Neural progenitor cell (in vitro differentiated cells): Measurements from ENCODE around the gene EFNA5. TPM values are rescaled to one million over a fixed set of nuclear protein-coding genes. Genes with fewer than 3 reads are reported as not detected.

Experiments
- DNase-seq: peaks from one replicate; pipeline ENCODE4 v3.0.0-alpha.2; 2016; ENCODE audit warnings: low spot score
- H2AFZ ChIP-seq: fragments of 200-600 bp; sonication (generic); replicated peaks from 2 replicates; pipeline ENCODE4 v1.6.1; 2016; ENCODE audit warnings: antibody characterized with exemption
- H3F3A ChIP-seq: fragments of 200-600 bp; sonication (generic); 2 replicates; pipeline ENCODE4 v1.6.1; 2016; ENCODE audit warnings: antibody characterized with exemption, low read depth
- H3K27ac ChIP-seq: fragments of 200-600 bp; sonication (generic); 2 replicates; pipeline ENCODE4 v1.5.1; 2016; ENCODE audit warnings: mild to moderate bottlenecking
- H3K27me3 ChIP-seq: fragments of 200-600 bp; sonication (generic); 2 replicates; pipeline ENCODE4 v1.6.1; 2016; ENCODE audit warnings: mild to moderate bottlenecking, moderate library complexity
- H3K36me3 ChIP-seq: fragments of 200-600 bp; sonication (generic); 2 replicates; pipeline ENCODE4 v1.5.1; 2016
- H3K4me1 ChIP-seq: fragments of 200-600 bp; sonication (generic); 2 replicates; pipeline ENCODE4 v1.6.1; 2016; ENCODE audit warnings: mixed run types
- H3K4me2 ChIP-seq: fragments of 200-600 bp; sonication (generic); 2 replicates; pipeline ENCODE4 v1.6.1; 2016
- H3K4me3 ChIP-seq: fragments of 200-600 bp; sonication (generic); 2 replicates; pipeline ENCODE4 v1.5.1; 2016
- H3K79me2 ChIP-seq: fragments of 200-600 bp; sonication (generic); 2 replicates; pipeline ENCODE4 v1.6.1; 2016; ENCODE audit warnings: low read depth
- H3K9ac ChIP-seq: fragments of 200-600 bp; sonication (generic); 2 replicates; pipeline ENCODE4 v1.6.1; 2016
- H3K9me3 ChIP-seq: fragments of 200-600 bp; sonication (generic); 2 replicates; pipeline ENCODE4 v1.5.1; 2016; ENCODE audit warnings: low read depth
- H4K20me1 ChIP-seq: fragments of 200-600 bp; sonication (generic); 2 replicates; pipeline ENCODE4 v1.6.1; 2016; ENCODE audit warnings: low read depth
- H3K27ac Mint-ChIP-seq: 3 replicates; pipeline ENCODE4 v1.8.0; 2021; ENCODE audit warnings: mixed read lengths
- H3K27me3 Mint-ChIP-seq: 2 replicates; pipeline ENCODE4 v1.8.0; 2022; ENCODE audit warnings: low read depth, mild to moderate bottlenecking, inconsistent platforms, moderate library complexity, mixed read lengths; ENCODE audit not compliant: insufficient read depth
- H3K36me3 Mint-ChIP-seq: 3 replicates; pipeline ENCODE4 v1.8.0; 2021; ENCODE audit warnings: mixed read lengths
- H3K4me1 Mint-ChIP-seq: 3 replicates; pipeline ENCODE4 v1.8.0; 2021; ENCODE audit warnings: mixed read lengths
- H3K4me3 Mint-ChIP-seq: 3 replicates; pipeline ENCODE4 v1.8.0; 2021; ENCODE audit warnings: mild to moderate bottlenecking, moderate library complexity, mixed read lengths
- H3K9me3 Mint-ChIP-seq: 3 replicates; pipeline ENCODE4 v1.8.0; 2020; ENCODE audit warnings: mixed read lengths
- EZH2 ChIP-seq: fragments of 200-600 bp; sonication (generic); IDR thresholded peaks from 2 replicates; pipeline ENCODE4 v1.6.1; 2017; ENCODE audit warnings: antibody characterized with exemption, mild to moderate bottlenecking, moderate library complexity
- EZH2phosphoT487 ChIP-seq: fragments of 200-600 bp; sonication (generic); IDR thresholded peaks from 2 replicates; pipeline ENCODE4 v1.6.1; 2017; ENCODE audit warnings: antibody characterized with exemption
- total RNA-seq: library from RNA; depleted of rRNA; stranded (reverse); fragments of >200 nt; gene quantifications from 2 replicates; pipeline ENCODE4 v1.2.3, GENCODE V29; 2015; ENCODE audit warnings: low replicate concordance
- TF ChIP-seq, protein P1 (sequence below): fragments of 200-600 bp; sonication (generic); IDR thresholded peaks from 2 replicates; pipeline ENCODE4 v1.5.1; 2017; ENCODE audit warnings: antibody characterized with exemption, mild to moderate bottlenecking

The EFNA5 gene
- total RNA-seq, 1 donor from 2014 or later: 105 TPM

DNA sequence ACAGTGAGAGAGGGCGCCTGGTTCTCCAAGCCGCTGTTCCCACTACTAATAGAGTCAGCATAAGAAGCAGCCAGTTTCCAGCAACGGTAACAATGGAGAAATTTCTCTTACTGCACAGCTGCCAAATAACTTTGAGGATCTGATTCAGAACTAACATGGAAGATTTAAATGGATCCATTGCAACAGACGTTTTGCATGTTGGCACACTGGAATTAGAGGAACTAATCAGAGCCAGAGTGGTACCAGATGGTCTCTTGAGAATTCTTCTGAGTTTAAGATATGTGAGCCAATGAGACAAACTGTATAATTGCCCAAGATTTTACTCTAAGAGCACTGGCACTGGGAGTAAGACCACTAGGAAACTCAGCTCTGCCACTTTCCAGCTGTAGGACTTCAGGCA, 186.5 kb downstream of the EFNA5 start:
- TF ChIP-seq EZH2phosphoT487 (no peak), EZH2 (no peak)
- TF ChIP-seq, protein P1, sequence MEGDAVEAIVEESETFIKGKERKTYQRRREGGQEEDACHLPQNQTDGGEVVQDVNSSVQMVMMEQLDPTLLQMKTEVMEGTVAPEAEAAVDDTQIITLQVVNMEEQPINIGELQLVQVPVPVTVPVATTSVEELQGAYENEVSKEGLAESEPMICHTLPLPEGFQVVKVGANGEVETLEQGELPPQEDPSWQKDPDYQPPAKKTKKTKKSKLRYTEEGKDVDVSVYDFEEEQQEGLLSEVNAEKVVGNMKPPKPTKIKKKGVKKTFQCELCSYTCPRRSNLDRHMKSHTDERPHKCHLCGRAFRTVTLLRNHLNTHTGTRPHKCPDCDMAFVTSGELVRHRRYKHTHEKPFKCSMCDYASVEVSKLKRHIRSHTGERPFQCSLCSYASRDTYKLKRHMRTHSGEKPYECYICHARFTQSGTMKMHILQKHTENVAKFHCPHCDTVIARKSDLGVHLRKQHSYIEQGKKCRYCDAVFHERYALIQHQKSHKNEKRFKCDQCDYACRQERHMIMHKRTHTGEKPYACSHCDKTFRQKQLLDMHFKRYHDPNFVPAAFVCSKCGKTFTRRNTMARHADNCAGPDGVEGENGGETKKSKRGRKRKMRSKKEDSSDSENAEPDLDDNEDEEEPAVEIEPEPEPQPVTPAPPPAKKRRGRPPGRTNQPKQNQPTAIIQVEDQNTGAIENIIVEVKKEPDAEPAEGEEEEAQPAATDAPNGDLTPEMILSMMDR: no peak
- H3K9ac ChIP-seq: no peak overlapping the region
- no peaks in the 10 kb centered on the region for H3K9me3 ChIP-seq
- H3K27ac Mint-ChIP-seq: no peak overlapping the region
- no peaks in the 10 kb centered on the region for H3K27me3 ChIP-seq
- DNase-seq: no peak
- H3K4me3 Mint-ChIP-seq: no peak overlapping the region
- peak overlapping the region; percentile 40 for H3K4me2 ChIP-seq
- no peaks in the 10 kb centered on the region for H3K9me3 Mint-ChIP-seq
- no peaks in the 10 kb centered on the region for H3K27me3 Mint-ChIP-seq
- peaks cover 100% of the 10 kb centered on the region for H4K20me1 ChIP-seq
- H3F3A ChIP-seq: peaks cover 49% of the 10 kb centered on the region
- peak overlapping the region; percentile 42 for H3K27ac ChIP-seq
- H3K4me1 Mint-ChIP-seq: peaks cover 66% of the 10 kb centered on the region
- H3K4me3 ChIP-seq: no peak overlapping the region
- H2AFZ ChIP-seq: no peak overlapping the region
- peaks cover 100% of the 10 kb centered on the region for H3K79me2 ChIP-seq
- H3K4me1 ChIP-seq: peaks cover 77% of the 10 kb centered on the region
- peaks cover 9% of the 10 kb centered on the region for H3K36me3 Mint-ChIP-seq
- no peaks in the 10 kb centered on the region for H3K36me3 ChIP-seq

DNA sequence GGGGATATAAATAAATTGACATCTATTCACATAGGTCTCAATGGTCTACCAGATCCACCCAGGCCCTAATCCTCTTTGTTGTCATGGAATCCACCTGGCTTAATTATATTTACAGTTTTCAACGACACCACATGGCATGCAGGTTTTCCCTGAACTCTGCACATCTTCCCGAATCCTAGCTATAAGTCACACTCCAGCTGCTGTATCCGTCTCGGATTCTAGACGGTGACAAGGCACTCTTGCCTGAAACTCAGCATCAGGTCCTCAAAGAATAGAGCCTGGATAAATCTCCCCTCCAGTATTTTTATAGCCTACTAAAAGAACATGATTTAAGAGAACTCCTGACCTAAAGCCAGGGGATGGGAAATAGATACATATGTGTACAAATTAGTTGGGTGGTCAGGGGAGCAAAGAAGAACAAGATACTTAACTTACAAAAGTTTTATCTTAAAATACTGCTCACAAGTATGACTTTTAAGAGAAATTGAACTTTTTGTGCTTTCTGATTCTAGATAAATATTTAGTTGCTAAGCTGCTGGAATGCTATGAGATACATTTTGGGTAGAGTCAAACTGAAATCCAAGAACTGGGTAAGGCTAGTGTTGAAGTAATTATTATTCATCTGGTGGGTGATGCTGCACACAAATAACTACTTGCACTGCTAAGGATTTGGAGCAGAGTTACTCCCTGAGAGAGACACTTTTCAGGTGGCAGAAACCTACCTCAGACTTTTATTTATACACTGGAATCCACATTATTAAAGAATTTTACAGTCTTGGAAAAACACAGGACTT, 187.3 kb downstream of the EFNA5 start:
- no peaks in the 10 kb centered on the region for H3K27me3 Mint-ChIP-seq
- peak overlapping the region; percentile 40 for H3K4me2 ChIP-seq
- H3K4me3 Mint-ChIP-seq: no peak overlapping the region
- H3K9ac ChIP-seq: no peak overlapping the region
- peaks cover 100% of the 10 kb centered on the region for H4K20me1 ChIP-seq
- peak overlapping the region; percentile 42 for H3K27ac ChIP-seq
- peaks cover 9% of the 10 kb centered on the region for H3K36me3 Mint-ChIP-seq
- H3K9me3 ChIP-seq: no peaks in the 10 kb centered on the region
- no peaks in the 10 kb centered on the region for H3K27me3 ChIP-seq
- TF ChIP-seq EZH2phosphoT487 (no peak), EZH2 (no peak)
- TF ChIP-seq, protein P1: no peak
- peaks cover 85% of the 10 kb centered on the region for H3K4me1 ChIP-seq
- DNase-seq: peak; percentile 46
- peaks cover 68% of the 10 kb centered on the region for H3K4me1 Mint-ChIP-seq
- H2AFZ ChIP-seq: no peak overlapping the region
- peaks cover 100% of the 10 kb centered on the region for H3K79me2 ChIP-seq
- H3F3A ChIP-seq: peaks cover 49% of the 10 kb centered on the region
- H3K27ac Mint-ChIP-seq: peak overlapping the region; percentile 2
- no peaks in the 10 kb centered on the region for H3K9me3 Mint-ChIP-seq
- no peaks in the 10 kb centered on the region for H3K36me3 ChIP-seq
- no peak overlapping the region for H3K4me3 ChIP-seq

DNA sequence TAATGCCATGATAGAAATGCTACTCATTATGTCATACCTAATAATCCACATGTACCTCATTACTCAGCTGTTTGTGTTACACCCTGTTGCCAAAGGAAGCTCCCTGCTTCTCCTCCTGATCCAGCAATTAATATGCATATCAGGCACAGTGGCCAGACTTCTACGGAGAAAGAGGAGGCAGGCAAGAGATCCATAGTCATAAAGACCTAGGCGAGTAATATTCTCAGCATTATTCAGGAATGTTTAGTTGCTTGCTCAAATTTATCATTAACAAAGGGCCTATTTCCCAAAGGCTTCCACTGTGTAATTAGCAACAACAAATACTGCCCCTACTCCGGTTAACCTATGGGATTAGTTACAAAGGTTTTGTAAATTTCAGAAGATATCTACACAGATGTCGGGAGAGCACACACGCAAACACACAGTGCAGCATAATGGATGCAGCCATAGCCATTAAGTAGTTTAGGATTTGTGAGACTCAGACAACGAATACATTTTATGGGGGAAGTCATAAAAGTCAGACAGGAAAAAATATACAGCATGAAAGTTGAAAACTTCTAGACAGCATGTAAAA, 192.6 kb downstream of the EFNA5 start:
- Histone ChIP-seq H3K9me3 (no peaks in the 10 kb centered on the region), H2AFZ (no peak overlapping the region), H3K4me1 (peaks cover 67% of the 10 kb centered on the region), H3K27me3 (no peaks in the 10 kb centered on the region), H3K36me3 (no peaks in the 10 kb centered on the region), H3K27ac (no peak overlapping the region), H3K79me2 (peaks cover 100% of the 10 kb centered on the region), H4K20me1 (peaks cover 100% of the 10 kb centered on the region), H3K9ac (no peak overlapping the region), H3K4me2 (peak overlapping the region; percentile 4), H3F3A (peaks cover 30% of the 10 kb centered on the region), H3K4me3 (no peak overlapping the region)
- Mint-ChIP-seq H3K4me3 (no peak overlapping the region), H3K27ac (no peak overlapping the region), H3K9me3 (no peaks in the 10 kb centered on the region), H3K4me1 (peaks cover 41% of the 10 kb centered on the region), H3K36me3 (peaks cover 14% of the 10 kb centered on the region), H3K27me3 (no peaks in the 10 kb centered on the region)
- TF ChIP-seq EZH2phosphoT487 (no peak), EZH2 (no peak)
- TF ChIP-seq, protein P1: no peak
- no peak for DNase-seq
